Hindlimb muscle (tissue), 1 donor: ENCODE results near the gene IFT27. TPM values are rescaled to one million over a fixed set of nuclear protein-coding genes. Genes with fewer than 3 reads are reported as not detected.
"Not testable (repeated sequence)": the region's sequence is repeated elsewhere in the genome, so short reads cannot be mapped to it uniquely, and the experiment has no call there.

ENCODE experiments used
- DNase-seq: peaks from one replicate; pipeline ENCODE4 v3.0.0-alpha.2; 2013
- polyA plus RNA-seq: library from polyadenylated mRNA; unstranded; fragments of 120-200 nt; gene quantifications from one replicate; pipeline ENCODE4 v1.2.1, GENCODE V29; 2013; ENCODE audit not compliant: insufficient read length

The IFT27 gene
- polyA plus RNA-seq, 1 donor, result 23.3 TPM

DNA sequence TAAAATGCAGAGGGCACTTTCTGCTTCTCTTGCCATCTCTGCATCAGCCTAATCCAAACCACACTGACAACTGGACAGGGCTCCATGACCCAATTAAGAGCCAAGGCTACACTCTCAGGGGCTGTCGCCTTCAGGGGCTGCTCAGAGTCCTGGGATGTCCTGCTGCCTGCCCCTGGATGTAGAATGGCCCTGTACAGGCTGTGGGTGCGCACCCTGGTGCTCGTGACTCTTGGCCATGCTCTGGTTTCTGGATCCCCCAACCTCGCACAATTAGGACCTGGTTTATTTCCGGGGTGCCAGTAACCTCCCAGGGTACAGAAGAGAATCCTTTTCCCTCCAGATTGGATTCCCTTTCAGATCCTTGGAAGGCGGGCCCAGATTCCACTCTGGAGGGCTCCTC lies 11.3 kb downstream of the IFT27 start:
- DNase-seq, result no peak

DNA sequence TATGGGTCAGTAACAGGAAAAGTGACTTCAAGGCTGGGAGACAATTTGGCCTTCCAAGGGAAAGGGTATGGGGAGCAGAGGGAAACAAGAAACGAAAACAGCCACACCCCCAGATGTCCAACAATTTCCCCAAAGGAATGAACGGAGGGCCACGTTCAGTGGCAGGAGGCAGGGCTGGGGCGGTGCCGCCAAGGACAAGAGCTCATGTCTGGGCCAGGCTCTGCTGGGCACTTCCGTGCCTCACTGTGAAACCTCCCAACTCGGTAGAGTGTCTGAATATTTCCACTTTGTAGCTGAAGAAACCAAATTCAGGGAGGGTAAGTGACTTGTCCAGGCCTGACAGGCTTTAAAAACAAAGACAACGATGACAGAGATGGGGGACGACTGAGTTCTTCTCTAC lies 11.9 kb downstream of the IFT27 start:
- no peak for DNase-seq

DNA sequence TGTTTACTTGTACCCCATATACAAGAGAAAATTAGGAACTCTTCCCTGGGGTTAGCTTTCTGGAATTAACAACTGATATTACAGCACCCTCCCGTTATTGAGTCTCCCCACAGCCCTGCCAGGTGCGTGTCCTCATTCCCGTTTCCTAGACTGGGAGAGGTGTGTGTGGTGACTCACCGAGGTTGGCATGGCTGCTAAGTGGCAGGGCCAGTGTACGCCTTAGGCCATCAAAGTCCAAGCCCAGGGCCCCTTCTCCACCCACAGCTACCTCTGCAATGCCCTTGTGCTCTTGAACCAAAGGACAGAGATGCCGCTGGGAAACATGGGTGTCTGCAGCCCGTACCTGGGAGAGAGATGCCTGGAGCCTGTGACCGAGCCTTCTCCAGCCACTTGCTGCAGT lies 12.3 kb downstream of the IFT27 start:
- no peak for DNase-seq

DNA sequence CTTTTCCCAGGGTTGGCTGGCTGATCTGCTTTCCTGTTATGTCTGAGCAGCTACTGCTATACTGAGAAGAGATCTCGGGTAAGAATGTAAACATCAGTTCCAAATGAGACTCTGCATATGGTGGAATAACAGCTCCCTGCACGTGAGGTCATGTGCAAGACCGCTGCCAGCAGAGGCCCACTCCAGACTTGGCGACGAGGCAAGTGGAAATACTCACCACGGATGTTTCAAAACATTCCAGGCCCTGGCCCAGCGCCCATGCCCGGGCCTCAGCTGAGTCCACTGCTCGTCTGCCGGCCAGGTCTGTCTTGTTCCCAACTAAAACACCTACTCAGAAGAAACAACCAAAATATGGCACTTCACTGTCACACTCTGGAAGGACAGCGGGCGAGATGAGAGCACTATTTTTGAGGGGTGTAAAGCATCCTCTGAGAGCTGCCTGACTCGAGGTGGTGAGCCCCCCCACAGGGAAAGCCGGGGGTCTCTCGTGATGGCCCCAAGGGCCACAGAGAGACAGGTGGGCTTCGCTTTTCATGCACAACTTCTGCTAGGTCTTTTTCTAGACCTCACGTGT lies 13.1 kb downstream of the IFT27 start:
- DNase-seq, result no peak

DNA sequence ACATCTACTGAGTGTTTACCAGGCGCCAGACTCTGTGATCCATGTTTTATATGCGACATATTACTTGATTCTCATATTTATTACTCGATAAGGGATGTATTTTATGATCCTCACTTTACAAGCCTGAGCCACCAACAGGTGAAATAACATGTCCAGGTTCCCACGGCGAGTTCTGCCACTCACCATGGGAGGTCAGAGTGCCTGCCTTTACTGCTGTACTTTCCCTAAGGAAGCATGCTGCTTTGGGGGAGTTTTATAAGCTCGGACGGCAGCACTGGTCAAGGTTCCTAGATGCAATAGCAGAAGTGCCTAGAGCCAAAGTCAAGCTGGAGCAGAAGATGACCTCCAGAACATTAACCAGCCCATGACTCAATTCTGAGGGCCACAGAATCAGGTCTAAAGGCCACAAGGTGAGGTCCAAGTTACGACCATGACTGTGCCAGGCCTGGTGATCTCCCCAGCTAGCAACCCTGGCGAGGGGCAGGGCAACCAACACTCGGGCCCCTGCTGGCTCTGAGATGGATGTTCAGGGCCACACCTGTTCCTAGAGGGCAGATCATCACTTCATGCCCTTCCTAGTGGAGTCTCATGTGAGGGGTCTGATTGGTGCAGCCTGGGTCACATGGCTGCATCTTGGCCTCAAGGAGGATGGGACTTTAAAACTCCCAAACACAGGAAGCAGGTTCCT lies 14.2 kb downstream of the IFT27 start:
- no peak for DNase-seq

DNA sequence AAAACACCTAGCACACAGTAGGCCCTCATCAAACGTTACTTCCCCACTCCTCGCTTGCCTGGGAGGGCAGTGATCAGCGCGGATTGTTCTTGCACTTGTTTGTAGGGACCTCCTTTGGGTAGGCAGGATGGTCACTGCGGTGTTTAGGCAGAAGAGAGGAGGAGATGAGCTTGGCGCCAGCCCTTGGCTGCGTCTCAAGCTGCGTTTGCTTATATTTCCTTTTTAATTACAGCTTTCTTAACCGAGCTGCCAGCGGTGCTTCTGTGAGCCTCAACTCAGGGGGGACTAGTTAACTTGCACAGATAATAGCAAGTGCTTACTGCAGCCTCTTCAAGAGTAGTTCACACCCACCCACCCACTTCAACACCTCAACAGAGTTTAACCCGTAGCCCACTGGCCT lies 15.1 kb downstream of the IFT27 start:
- no peak for DNase-seq

DNA sequence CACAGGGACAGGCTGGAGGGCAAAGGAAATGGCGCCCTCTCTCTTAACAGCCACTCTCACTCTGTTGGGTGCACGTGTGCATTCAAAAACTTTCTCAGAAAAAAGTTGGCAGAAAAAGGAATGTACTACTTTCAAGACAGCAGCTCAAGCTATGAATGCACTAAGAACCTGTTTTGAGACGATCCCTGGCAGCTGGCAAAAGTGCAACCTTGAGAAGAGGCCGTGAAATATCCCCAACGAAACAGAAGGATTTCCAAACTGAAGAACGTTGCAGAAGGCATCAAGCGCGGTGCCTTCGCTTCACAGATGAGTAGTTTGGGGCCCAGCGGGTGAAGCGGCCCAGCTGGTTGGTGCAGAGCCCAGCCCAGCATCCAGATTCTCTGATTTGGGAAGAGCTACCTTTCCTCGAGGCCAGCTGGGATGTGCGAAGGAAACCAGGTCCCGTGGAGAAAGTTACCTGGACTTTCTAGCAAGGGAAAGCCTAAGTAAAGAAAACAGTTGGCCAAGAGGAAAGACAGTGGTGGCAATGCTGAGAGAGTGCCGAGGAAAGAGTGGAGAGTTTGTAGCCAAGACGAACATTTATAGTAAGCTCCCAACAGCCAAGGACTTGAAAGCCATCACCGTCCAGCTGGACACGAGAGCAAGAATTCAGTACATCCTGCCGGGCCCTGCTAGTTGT lies 16.3 kb downstream of the IFT27 start:
- DNase-seq, result no peak

DNA sequence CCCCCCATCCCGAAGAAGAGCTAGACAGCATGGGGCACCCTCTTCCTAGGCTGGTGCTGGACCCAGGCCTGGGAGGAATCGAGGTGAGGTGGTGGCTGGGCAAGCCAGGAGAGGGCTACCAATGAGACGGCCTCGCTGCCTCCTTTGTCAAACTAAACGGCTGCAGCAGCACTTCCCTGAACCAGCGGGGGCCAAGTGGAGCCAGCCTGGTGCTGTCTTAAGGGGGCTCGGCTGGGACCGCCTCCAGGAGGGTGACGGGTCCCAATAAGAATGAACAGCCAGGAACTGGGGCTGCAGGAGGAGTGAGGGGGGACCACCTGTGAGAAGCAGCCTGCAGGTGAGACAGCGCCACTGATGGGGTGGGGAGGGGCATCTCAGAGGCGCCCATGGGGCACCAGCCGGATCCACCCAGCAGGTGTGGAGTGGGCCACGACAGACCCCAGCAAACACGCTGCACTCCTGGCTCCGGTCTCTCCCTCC lies 17.1 kb downstream of the IFT27 start:
- DNase-seq, result no peak

DNA sequence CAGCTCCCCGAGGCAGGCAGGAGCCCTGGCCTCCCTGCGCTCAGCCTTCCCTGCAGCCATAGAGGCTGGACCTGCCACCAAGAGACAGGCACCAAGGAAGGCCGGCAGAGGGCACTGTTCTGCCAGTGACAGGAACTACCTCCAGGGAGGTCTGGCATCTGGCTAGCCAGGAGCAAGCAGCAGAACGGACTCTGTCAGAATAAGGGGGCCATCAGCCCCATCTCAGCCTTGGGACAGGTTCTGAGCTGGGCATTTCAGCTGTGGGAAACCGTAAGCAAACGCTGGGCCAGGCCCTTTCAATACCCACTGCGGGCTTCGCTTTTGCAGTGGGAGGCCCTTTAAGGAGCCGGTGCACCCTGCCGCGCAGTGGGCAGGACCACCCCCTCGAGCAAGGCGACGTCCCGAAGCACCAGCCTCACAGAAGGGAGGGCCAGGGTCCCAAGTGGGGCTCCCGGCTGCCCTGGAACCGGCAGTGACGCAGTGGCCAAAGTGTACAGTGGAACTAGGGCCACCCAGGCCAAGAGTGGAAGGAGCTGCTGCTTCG lies 18.2 kb downstream of the IFT27 start:
- no peak for DNase-seq

DNA sequence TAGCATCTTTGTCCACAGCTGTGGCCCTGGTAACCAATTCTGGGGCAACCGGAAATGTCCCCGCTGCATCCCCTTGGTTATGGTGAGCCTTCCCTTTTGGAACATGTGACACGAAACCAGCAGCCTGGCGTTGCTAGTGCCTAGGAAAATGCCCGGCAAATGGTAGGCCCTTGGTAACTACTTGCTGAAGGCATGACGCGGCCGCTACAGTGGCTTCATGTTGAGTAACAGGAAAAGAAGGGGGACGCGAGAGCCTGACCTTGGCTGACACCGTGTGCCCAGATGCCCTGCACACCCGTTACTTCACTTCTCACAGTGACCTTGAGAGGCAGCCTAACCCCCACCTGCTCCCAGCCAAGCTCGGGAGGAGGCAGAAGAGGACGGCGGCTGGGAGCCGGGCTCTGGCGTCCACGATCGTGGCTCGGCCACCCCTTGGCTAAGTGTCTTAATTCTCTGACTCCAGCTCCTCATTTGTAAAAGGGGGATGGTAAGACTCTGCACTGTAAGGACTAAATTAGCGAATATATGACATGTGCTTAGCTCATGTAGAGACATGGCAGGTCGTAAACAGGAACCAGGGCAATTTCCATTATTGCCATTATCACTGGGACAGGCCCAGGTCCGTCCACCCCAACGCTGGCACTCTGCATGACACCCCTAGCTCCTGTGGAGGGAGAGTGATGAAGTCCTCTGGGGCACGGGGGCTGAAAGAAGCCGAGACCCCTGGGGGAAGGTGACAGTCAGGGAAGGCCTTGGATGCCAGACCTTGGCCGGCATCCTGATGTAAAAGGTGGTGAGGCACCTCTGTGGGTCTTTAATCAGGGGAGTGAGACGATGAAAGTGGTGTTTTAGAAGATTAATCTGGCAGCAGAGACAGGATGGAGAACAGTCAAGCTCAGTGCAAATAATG lies 18.9 kb downstream of the IFT27 start:
- DNase-seq, result no peak

DNA sequence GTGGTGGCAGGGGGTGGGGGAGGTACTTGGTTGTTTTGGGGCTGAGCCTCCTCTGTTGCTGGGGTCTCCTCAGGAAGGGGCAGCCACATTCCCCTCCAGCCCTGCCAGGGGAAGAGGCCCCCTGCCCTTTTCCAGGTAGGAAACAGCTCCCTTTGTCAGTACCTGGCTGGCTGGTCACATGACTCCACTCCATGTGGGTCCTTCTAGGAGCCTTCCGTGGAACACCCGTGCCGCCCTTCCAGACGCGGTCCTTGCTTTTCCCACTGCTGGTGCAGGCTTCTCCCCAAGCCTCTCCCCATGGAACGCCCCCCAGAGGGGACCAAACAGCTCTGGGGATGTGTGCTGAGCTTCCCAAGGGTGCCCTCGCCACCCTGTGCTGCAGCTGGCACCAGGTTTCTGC lies 19.9 kb downstream of the IFT27 start:
- DNase-seq, result no peak

DNA sequence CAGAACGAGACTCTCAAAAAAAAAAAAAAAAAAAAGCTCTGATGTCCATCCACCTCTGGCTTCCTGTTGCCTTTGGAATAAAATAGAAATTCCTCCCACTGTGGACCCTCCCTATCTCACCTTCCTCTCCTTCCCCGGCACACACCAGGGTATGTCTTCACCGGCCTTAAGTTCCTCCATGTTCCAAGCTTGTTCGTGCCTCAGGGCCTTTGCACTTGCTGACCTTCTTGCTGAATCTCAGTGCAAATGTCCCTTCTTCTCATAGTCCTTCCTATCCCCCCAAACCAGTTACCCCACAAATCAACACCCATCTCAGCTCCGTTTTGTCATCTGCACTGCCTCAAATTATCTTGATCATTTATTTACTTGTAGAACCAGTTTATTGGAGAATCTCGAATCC lies 20.6 kb downstream of the IFT27 start:
- no peak for DNase-seq

DNA sequence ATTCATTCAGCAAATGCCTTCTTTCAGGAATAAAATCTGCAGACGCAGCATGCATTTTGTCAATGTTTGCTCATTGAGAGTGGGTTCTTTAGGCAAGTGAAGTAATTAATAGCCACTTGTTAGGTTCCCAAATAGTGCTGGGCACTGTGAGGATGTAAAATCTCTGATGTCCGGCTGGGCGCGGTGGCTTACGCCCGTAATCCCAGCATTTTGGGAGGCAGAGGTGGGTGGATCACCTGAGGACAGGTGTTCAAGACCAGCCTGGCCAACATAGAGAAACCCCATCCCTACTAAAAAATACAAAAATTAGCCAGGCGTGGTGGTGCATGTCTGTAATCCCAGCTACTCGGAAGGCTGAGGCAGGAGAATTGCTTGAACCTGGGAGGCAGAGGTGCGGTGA lies 21.0 kb downstream of the IFT27 start:
- not testable (repeated sequence) for DNase-seq

DNA sequence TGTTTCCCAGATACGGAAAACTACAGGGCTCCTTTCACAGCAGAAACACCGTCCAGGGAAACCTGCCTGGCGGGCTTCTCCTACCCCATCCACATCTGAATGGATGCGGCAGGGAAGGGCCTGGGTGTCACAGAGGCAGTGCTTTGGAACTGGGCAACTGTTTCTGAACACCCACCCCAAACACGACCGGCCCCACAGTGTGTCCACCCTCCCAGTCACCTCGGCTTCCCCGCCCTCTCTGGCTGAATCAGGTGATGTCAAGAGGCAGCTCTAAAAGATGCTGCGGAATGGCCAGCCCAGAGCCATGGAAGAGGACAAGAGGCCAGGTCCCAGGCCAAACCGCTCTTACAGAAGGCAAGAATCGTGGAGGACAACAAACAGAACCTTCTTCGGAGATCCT lies 22.0 kb downstream of the IFT27 start:
- no peak for DNase-seq

DNA sequence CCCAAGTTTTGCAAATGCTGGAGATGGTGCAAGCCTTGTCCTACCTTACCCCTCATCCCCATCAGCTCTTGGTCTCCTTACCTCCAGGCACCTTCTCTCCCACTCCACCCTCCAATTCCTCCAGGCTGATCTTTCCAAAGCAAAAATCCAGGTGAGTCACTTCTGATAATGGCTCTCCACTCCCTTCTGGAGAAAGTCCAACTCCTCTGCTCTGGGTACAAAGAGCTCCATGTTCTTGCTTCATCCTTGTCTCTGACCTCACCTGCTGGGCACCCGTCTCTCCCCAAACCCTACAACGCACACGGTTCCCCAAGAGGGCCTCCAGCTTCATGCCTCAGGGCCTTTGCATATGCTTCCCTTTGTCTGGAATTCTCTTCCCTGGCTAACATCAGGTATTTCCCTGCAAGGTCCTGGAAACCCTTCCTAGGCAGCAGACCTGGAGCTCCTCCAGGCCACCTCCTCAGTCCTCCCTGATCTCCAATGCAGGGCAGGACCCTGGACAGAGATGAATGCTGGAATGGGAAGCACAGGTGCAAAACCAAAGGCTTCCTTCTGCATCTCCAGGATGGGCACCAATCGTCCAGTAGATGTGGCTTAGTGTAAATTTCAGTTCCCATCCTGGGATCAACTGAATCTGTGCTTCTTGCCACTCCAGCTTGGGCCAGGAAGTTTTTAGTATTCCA lies 22.7 kb downstream of the IFT27 start:
- DNase-seq, result no peak

DNA sequence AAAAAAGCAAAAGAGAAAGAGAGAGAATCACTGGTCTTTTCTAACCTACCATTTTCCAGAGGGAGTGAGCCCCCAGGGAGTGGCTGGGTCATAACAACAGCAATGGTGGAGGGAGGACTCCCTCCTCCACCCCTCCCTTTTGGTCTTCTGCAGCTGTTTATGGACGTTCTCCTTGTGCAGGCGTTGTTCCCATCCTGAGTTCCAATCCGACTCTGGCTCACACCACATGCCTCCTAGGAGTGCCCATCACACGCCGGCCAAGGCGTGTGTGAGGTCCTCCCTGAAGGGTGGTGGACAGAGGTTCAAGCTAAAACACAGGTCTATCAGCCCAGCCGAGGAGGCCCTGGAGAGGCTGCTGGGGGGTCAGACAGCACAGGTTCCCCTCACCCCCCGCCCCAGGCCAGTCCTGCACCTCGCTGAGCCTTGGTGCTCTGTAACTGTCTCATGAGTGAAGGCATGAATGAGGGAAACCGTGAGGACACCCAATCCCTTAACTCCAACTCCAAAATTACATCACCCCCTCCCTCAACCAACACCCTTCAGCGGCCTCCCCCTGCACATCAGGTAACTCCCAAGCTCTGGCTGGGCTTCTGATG lies 29.4 kb downstream of the IFT27 start:
- DNase-seq, result no peak

DNA sequence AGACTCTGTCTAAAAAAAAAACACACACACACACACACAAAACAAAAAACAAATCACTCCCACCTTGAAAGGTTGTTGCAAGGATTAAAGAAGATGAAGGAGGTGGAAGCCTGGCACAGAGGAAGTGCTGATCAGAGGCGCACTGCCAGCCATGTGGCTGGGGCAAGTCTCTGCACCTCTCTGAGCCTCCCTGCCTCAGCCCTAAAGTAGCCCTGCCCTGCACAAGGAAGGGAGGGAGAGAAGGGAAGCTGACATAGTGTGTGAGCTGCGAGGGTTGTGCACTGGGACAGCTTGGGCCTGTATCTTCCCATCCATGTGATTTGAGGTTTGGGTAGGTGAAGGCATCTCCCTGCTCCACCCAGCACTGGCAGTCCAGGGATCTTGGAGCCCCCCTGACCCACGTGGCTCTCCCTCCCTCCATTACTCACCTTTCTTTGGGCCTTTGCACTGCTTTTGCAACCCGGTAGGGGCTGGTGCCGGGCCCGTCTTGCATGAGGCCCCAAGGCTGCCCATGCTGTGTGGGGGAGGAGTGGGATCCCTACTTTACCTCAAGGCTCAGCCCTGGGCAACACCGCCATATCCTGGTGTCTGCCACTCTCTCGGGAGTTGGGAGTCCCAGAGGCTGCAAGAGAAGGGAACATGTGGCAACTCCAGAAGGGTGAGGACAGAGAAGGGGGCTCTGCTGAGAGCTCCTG lies 30.5 kb downstream of the IFT27 start:
- DNase-seq, result no peak

DNA sequence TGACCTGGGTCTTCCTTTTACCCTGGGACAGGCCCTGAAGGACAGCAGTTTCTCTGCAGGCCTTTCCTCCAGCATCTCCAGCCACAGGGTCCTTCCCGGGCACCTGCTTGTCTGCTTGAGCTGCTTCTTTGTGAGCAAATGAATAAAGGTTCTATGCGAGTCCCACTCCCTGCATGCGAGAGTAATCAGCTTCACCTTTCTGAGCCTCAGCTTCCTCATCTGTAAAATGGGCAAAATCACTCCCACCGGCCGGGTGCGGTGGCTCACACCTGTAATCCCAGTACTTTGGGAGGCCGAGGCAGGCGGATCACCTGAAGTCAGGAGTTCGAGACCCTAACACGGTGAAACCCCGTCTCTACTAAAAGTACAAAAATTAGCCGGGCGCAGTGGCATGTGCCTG lies 31.1 kb downstream of the IFT27 start:
- no peak for DNase-seq

DNA sequence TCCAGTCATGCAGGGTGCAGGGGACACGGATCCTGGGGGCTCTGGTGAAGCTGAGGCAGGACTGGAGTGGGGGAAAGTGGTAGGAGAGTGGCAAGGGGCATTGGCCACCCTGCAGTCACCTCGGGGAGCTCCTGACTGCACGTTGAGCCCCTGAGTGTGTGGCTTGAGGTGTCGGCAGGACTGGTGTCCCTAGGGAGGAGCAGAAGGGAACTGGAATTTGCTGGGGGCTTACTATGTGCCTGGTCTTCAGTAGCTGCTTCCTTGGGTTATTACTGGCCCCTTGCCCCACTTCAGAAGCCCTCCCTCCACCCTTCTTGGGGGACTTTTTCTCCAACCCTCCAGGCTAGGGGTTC lies 31.5 kb downstream of the IFT27 start:
- no peak for DNase-seq

DNA sequence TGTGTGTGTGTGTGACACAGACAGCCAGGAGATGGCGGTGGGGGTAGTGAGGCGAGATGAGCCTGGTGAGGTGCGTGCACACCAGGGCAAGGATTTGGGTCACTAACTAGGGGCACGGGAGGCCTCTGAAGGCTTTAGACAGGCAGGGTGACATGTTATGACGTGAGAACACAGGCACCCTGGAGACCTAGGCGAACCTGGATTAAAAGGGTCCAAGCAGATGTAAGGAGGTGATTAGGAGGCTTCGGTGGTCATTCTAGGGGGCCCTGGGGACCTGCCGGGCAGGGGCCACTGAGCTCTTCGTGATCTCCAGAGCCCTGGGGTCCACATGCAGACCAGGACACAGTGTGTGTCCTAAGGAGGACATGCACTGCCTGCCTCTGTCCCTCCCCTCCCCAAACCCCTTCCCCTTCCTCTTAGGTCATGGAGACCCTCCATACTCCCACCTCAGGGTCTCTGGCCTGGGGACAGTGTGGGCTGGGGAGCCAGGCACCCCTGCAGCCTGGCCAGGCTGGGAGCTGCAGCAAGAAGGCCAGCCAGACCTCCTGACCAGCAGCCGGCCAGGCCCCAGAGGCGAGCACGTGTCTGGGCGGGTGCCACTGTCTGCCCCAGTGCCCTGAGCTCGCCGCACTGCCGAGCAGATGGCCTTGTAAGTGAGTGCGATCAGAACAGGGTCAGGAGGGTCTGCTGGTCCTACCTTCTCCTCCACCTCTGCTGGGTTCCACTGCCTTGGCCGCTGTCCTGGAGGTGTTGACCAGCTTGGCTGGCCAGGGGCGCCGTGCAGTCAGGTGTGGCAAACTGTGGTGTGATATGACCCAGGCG lies 32.1 kb downstream of the IFT27 start:
- no peak for DNase-seq
